HG02642 (cell line): ENCODE data around the gene PANK2.
"Not testable (repeated sequence)": the region's sequence is repeated elsewhere in the genome, so short reads cannot be mapped to it uniquely, and the experiment has no call there.

Experiments
- ATAC-seq: cut with Tn5 transposase; IDR thresholded peaks from one replicate; pipeline ENCODE4 v1.9.1; 2021; ENCODE audit warnings: mild to moderate bottlenecking; ENCODE audit not compliant: unreplicated experiment, poor library complexity

Gene PANK2

GRCh38 chr20:3925113-3925695 lies 36.0 kb downstream of the PANK2 start:
- no peak for ATAC-seq

GRCh38 chr20:3925899-3926638 lies 36.9 kb downstream of the PANK2 start:
- ATAC-seq: no peak

- ATAC-seq: no peak
Measured at GRCh38 chr20:3927486-3928291, 38.5 kb downstream of the PANK2 start.

- ATAC-seq: no peak
Measured at GRCh38 chr20:3929713-3930060, 40.5 kb downstream of the PANK2 start.

GRCh38 chr20:3930265-3931206 lies 41.3 kb downstream of the PANK2 start:
- ATAC-seq: no peak

GRCh38 chr20:3931664-3932063 lies 42.5 kb downstream of the PANK2 start:
- ATAC-seq: no peak

- ATAC-seq: no peak
Measured at GRCh38 chr20:3932277-3932676, 43.1 kb downstream of the PANK2 start.

GRCh38 chr20:3932681-3933080 lies 43.5 kb downstream of the PANK2 start:
- no peak for ATAC-seq

- no peak for ATAC-seq
Measured at GRCh38 chr20:3933218-3933617, 44.0 kb downstream of the PANK2 start.

GRCh38 chr20:3934624-3935023 lies 45.4 kb downstream of the PANK2 start:
- no peak for ATAC-seq

- no peak for ATAC-seq
Measured at GRCh38 chr20:3935295-3935955, 46.2 kb downstream of the PANK2 start.

- no peak for ATAC-seq
Measured at GRCh38 chr20:3935956-3936340, 46.8 kb downstream of the PANK2 start.

GRCh38 chr20:3937618-3938017 lies 48.4 kb downstream of the PANK2 start:
- no peak for ATAC-seq

GRCh38 chr20:3940905-3941304 lies 51.7 kb downstream of the PANK2 start:
- ATAC-seq: no peak

- ATAC-seq: not testable (repeated sequence)
Measured at GRCh38 chr20:3946666-3947065, 57.5 kb downstream of the PANK2 start.

GRCh38 chr20:3964719-3965118 lies 75.5 kb downstream of the PANK2 start:
- no peak for ATAC-seq

GRCh38 chr20:3966571-3966970 lies 77.4 kb downstream of the PANK2 start:
- no peak for ATAC-seq

- ATAC-seq: no peak
Measured at GRCh38 chr20:3970016-3970415, 80.8 kb downstream of the PANK2 start.

GRCh38 chr20:3971145-3971544 lies 82.0 kb downstream of the PANK2 start:
- ATAC-seq: no peak

- ATAC-seq: no peak
Measured at GRCh38 chr20:3972161-3972560, 83.0 kb downstream of the PANK2 start.
